GM20431 (cell line): ENCODE results near the gene UGT1A3.

Experiments
- in situ Hi-C: fragments of 300-500 bp; cut with MseI, MboI; formaldehyde crosslinking; loops from one replicate; pipeline ENCODE4 v1.15.0; 2020; ENCODE audit warnings: low sequenced_read_pairs; ENCODE audit not compliant: unreplicated experiment

Gene UGT1A3

DNA sequence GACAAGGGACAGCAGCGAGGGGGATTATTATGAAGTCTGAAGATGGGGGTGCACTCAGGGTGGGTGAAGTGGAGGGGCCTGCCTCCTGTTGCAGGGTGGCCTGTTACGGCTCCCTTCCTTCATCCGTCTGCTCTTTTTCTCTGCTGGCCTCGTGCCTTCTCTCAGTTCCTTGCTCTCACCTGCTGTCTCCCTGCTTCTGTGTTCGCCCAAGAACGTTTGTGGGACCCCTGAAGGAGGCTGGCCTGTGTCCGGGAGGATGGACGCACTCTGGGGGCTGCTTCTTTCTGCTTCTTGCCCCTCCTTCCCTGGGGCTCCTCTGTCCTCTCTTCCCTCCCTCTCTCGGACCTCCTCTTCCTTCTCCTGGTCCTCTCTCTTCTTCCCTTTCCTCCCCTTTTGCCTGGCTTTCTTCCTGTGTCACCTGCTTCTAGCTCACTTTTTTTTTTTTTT is 63.1 kb downstream of the UGT1A3 start:
- in situ Hi-C loops = no loop called here

DNA sequence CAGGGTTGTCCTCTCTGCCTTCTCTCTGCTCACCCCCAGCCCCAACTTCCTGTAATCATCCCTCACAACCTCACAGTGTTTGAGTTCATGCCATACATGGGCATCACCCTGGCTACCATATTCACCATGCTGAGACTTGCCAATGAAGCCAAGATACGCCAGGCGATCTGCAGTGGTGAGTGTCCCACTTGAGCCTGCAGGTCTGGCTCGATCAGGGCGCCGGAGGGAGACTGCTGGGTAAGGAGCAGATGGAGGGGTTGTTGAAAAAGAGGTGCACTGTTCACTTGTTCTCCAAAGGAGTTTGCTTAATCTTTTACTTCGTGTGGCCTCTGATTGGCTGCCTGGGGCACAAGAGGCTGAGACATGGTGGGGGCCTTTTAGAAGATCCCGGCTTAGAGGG is 63.9 kb downstream of the UGT1A3 start:
- in situ Hi-C loops = no loop called here

DNA sequence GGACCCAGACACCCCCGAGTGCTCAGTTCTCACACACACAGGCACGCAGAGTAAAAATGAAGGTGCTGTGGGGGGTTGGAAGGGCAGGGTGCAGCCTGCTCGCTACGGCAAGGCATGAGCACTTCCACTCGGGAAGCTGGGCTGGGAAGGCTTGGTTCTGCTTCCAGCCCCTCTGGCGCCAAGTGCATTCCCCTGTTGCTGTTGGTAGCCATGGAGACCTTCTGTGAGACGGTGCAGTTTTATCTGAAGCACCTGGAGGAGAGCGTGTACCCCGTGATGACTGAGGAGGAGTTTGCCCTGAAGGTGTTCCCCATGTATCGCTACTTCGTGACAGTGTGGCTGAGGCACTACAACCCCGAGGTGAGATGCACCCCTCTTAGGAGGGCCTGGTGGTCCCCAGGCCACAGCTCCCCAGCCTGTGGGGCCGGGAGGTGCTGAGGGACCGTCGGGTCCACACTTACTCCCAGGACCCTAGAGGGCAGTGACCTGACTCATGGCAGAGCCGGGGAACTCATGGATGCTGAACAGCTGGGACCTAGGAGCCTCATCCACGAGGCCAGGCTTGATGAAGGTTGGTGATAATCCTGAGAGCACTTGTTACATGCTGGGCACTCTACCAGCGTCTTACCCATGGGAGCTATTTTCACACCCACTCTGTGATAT is 64.8 kb downstream of the UGT1A3 start:
- in situ Hi-C loops = no loop called here

DNA sequence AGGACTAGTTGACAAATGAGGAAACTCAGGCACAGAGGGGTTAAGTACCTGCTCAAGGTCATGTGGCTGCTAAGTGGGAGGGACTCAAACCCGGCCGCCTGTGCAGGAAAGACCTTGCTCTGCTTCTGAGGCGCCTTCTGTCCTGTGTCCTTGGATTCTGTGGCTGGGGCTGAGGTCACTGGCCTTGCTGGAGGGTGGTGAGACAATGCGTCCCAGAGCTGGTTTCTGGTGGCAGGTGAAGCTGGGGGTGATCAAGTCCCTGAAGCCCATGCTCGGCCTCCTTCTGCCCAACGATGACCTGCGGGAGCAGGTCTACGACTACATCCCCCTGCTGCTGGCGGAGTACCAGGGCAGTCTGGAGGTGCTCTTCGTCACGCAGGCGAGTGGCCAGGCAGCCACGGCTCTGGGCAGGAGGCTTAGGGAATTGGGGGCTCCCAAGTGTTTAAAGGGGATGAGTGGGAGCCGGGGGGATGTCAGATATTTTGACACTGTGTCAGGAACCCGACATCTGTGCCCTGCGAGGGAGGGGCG is 65.4 kb downstream of the UGT1A3 start:
- in situ Hi-C loops = no loop called here

DNA sequence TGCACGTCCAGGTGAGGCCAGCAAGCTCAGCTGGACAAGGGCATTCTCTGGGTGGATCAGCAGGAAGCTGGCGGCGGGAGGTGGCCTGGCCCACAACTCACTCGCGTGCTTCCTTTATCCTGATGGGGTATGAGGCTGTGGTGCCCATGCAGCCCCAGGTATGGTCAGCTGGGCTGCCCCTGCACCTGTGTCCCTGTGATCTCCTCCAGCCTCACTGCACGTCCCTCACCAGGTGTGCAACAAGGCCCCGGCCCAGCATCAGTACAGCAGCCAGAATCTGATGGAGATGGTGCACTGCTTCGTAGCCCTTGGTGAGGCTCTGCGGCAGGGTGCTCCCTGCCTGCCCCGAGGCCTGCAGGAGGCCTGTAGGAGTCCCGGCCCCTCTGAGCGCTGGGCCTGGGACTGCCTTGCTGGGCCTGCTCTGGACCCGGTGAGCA is 66.9 kb downstream of the UGT1A3 start:
- in situ Hi-C loops = no loop called here

DNA sequence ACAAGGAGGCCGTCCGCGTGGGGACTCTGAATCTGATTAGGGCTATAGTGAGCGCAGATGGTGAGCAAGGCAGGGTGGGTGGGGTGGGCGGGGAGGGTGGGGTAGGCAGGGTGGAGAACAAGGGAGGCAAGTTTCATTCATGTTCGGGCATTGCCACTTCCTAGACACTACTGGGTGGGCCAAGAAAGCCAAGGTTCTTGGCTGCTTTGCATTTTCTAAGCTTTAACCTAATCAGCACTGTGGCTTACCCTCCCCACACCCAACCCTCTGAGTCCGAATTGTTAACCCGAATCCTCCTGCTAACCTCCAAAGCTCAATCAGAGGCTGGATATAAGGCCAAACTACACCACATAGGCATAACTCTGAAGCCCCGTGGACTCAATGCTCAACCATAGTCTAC is 67.4 kb downstream of the UGT1A3 start:
- in situ Hi-C loops = no loop called here

DNA sequence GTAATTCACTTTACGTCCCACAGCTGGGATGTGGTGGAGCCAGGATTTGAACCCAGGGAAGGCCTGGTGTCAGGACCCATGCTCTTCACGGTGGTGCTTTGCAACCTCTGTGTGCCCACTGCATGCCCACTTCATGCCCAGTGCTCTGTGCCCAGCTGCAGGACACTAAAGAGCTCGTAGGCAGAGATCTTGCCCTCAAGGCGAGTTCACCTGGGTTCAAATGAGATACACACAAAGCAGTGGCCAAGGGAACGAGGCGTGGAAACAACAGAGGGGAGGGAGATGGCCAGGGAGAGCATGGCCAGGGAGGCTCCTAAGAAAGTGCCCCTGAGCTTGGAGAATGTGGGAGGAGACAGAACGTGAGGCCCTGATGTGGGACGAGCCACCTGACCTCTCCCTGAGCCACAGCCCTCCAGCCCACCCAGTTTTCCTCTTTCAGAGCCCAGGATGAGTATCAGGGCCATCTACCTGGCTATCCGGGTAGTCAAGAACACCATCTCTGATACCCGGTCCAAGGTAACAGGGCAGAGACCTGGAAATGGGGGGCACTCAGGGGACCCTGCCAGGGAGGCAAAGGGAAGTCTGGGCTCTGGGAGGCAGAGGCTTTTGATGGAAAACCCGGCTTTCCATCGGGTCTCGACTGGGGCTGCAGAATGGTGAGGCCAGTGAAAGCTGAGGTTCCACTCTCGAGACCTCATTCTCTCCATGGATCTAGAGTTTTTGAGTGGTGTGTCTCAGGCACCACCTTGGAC is 69.7 kb downstream of the UGT1A3 start:
- in situ Hi-C loops = no loop called here

DNA sequence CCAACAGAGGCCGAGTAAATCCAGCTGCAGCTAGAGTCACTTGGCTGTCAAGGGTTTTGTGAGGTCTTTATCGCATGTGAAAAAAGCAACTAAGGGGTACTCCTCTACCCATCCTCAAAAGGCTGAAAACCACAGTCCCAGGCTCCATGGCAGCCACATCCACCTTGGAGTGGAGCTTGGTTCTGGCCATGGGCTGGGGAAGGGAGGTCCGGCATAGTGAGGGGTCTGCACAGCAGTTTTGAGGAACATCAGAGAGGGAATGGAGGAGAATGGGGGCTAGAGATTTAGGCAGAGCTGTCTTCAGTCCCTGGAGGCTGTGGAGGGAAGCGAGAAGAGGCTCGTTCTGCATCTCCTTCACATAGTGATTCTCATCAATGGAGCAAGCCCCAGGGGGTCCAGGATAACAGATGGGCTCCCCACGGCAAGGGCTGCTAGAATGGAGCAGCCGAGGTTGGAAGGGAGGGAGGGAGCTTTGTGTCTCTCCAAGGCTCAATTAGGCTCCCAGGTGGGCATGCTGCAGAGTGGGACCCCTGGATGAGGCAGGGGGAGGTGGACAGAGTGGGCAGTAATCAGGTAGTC is 70.3 kb downstream of the UGT1A3 start:
- in situ Hi-C loops = no loop called here

DNA sequence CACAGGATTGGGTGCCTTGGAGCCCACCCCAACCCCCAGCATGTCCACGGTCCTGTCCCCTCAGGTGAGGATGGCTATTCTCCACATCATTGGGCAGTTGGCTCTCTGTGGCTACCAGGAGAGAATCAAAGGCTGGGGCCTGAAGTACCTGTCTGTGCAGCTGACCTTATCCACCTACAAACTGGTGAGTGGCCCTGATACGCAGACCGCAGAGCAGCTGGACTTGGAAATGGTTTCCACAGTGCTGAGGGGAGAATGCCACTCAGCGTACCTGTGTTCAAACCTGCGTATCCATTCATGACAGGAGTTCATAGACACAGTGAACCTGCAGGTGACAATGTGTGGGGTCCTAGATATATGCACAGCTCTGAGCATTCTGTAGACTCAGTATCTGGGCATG is 70.9 kb downstream of the UGT1A3 start:
- in situ Hi-C loops = no loop called here

- in situ Hi-C loops = no loop called here
Measured at GRCh38 chr2:233800208-233800607, 71.4 kb downstream of the UGT1A3 start.

GRCh38 chr2:233801357-233802131 is 72.7 kb downstream of the UGT1A3 start:
- in situ Hi-C loops = no loop called here

- in situ Hi-C loops = no loop called here
Measured at GRCh38 chr2:233802132-233802815, 73.4 kb downstream of the UGT1A3 start.

GRCh38 chr2:233803292-233803911 is 74.6 kb downstream of the UGT1A3 start:
- in situ Hi-C loops = no loop called here

GRCh38 chr2:233803994-233804393 is 75.2 kb downstream of the UGT1A3 start:
- in situ Hi-C loops = no loop called here

GRCh38 chr2:233807215-233807865 is 78.5 kb downstream of the UGT1A3 start:
- in situ Hi-C loops = no loop called here

GRCh38 chr2:233807966-233808935 is 79.4 kb downstream of the UGT1A3 start:
- in situ Hi-C loops = no loop called here

DNA sequence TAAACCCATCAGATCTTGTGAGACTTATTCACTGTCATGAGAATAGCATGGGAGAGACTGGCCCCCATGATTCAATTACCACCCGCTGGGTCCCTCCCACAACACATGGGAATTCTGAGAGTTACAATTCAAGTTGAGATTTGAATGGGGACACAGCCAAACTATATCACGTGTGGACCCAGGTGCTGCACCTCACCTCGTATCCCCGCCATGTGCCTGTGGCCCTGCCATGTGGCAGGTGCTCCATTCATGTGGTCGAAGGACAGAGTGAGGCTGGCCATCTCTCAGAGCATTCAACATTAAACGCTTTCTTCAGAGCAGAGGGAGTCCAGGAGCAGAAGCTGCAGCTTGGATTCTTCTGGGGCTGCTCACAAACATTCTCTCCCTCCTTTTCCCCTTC is 81.5 kb downstream of the UGT1A3 start:
- in situ Hi-C loops = no loop called here

- in situ Hi-C loops = no loop called here
Measured at GRCh38 chr2:233811087-233811486, 82.2 kb downstream of the UGT1A3 start.
